Activated T-helper 17 cell treated with anti-CD3 and anti-CD28 coated beads, Interleukin-2, amount 50 U/mL, for 72 hours (primary cell): ENCODE results near the gene DNAH10. TPM values are rescaled to one million over a fixed set of nuclear protein-coding genes. Genes with fewer than 3 reads are reported as not detected.
A peak's percentile ranks its signal among the peaks of the same experiment; 100 is the strongest.

ENCODE experiments used
- ATAC-seq: fragments of 150-1000 bp; cut with Tn5 transposase; replicated peaks from 2 replicates; pipeline ENCODE4 v1.10.0; 2021; ENCODE audit warnings: mild to moderate bottlenecking, moderate library complexity
- H3K27ac Mint-ChIP-seq: one replicate; pipeline ENCODE4 v1.8.0; 2022; ENCODE audit warnings: mixed read lengths
- H3K27me3 Mint-ChIP-seq: one replicate; pipeline ENCODE4 v1.8.0; 2022; ENCODE audit warnings: mixed read lengths
- H3K36me3 Mint-ChIP-seq: one replicate; pipeline ENCODE4 v1.8.0; 2022; ENCODE audit warnings: low read depth, mild to moderate bottlenecking, mixed read lengths
- H3K4me1 Mint-ChIP-seq: one replicate; pipeline ENCODE4 v1.8.0; 2022; ENCODE audit warnings: mixed read lengths
- H3K4me3 Mint-ChIP-seq: one replicate; pipeline ENCODE4 v1.8.0; 2022; ENCODE audit warnings: mild to moderate bottlenecking, mixed read lengths
- H3K9me3 Mint-ChIP-seq: one replicate; pipeline ENCODE4 v1.8.0; 2022; ENCODE audit warnings: mixed read lengths
- total RNA-seq, 2 donors: library from RNA; stranded (reverse); gene quantifications; one replicate each; pipeline ENCODE4 v1.2.3, GENCODE V29; 2022

Gene DNAH10
- total RNA-seq, 2 donors from 2014 or later = 0.26 to 0.30 TPM

- Mint-ChIP-seq H3K27me3 (peaks cover 5% of the 10 kb centered on the region), H3K4me3 (no peak overlapping the region), H3K36me3 (peaks cover 14% of the 10 kb centered on the region), H3K9me3 (no peaks in the 10 kb centered on the region), H3K4me1 (peaks cover 33% of the 10 kb centered on the region), H3K27ac (no peak overlapping the region)
- no peak for ATAC-seq
Measured at GRCh38 chr12:123934016-123934620, 172.0 kb downstream of the DNAH10 start.

GRCh38 chr12:123934829-123935228 lies 172.7 kb downstream of the DNAH10 start:
- Mint-ChIP-seq H3K36me3 (peaks cover 14% of the 10 kb centered on the region), H3K4me3 (no peak overlapping the region), H3K27me3 (peaks cover 5% of the 10 kb centered on the region), H3K27ac (no peak overlapping the region), H3K4me1 (peaks cover 34% of the 10 kb centered on the region), H3K9me3 (no peaks in the 10 kb centered on the region)
- no peak for ATAC-seq

- H3K4me3 Mint-ChIP-seq = peak overlapping the region; percentile 33
- H3K27ac Mint-ChIP-seq = peak overlapping the region; percentile 13
- peaks cover 5% of the 10 kb centered on the region for H3K27me3 Mint-ChIP-seq
- peaks cover 34% of the 10 kb centered on the region for H3K4me1 Mint-ChIP-seq
- no peak for ATAC-seq
- no peaks in the 10 kb centered on the region for H3K9me3 Mint-ChIP-seq
- peaks cover 14% of the 10 kb centered on the region for H3K36me3 Mint-ChIP-seq
Measured at GRCh38 chr12:123935956-123936355, 173.9 kb downstream of the DNAH10 start.

- peak overlapping the region; percentile 13 for H3K27ac Mint-ChIP-seq
- H3K4me1 Mint-ChIP-seq = peaks cover 33% of the 10 kb centered on the region
- peaks cover 16% of the 10 kb centered on the region for H3K36me3 Mint-ChIP-seq
- H3K4me3 Mint-ChIP-seq = peak overlapping the region; percentile 33
- H3K27me3 Mint-ChIP-seq = peaks cover 5% of the 10 kb centered on the region
- no peaks in the 10 kb centered on the region for H3K9me3 Mint-ChIP-seq
- no peak for ATAC-seq
Measured at GRCh38 chr12:123936471-123936870, 174.4 kb downstream of the DNAH10 start.

GRCh38 chr12:123936956-123937706 lies 175.0 kb downstream of the DNAH10 start:
- ATAC-seq = no peak
- Mint-ChIP-seq H3K4me3 (peak overlapping the region; percentile 83), H3K27me3 (no peaks in the 10 kb centered on the region), H3K36me3 (peaks cover 22% of the 10 kb centered on the region), H3K9me3 (no peaks in the 10 kb centered on the region), H3K4me1 (peaks cover 26% of the 10 kb centered on the region), H3K27ac (peak overlapping the region; percentile 91)

- Mint-ChIP-seq H3K9me3 (no peaks in the 10 kb centered on the region), H3K4me3 (peak overlapping the region; percentile 83), H3K27me3 (no peaks in the 10 kb centered on the region), H3K36me3 (peaks cover 30% of the 10 kb centered on the region), H3K4me1 (peaks cover 20% of the 10 kb centered on the region), H3K27ac (peak overlapping the region; percentile 91)
- peak; percentile 99 for ATAC-seq
Measured at GRCh38 chr12:123937707-123938591, 175.8 kb downstream of the DNAH10 start.

- Mint-ChIP-seq H3K27ac (peak overlapping the region; percentile 91), H3K36me3 (peaks cover 31% of the 10 kb centered on the region), H3K27me3 (no peaks in the 10 kb centered on the region), H3K4me1 (peaks cover 20% of the 10 kb centered on the region), H3K9me3 (no peaks in the 10 kb centered on the region), H3K4me3 (peak overlapping the region; percentile 83)
- peak; percentile 32 for ATAC-seq
Measured at GRCh38 chr12:123938679-123939480, 176.8 kb downstream of the DNAH10 start.

GRCh38 chr12:123939716-123940626 lies 177.9 kb downstream of the DNAH10 start:
- no peak overlapping the region for H3K27ac Mint-ChIP-seq
- no peak for ATAC-seq
- H3K36me3 Mint-ChIP-seq = peaks cover 37% of the 10 kb centered on the region

GRCh38 chr12:123940627-123940966 lies 178.5 kb downstream of the DNAH10 start:
- Mint-ChIP-seq H3K4me3 (no peak overlapping the region), H3K9me3 (no peaks in the 10 kb centered on the region), H3K27ac (no peak overlapping the region), H3K4me1 (peaks cover 20% of the 10 kb centered on the region), H3K36me3 (peaks cover 37% of the 10 kb centered on the region), H3K27me3 (no peaks in the 10 kb centered on the region)
- no peak for ATAC-seq

More at GRCh38 chr12:123939716-123940626, 177.9 kb downstream of the DNAH10 start:
- Mint-ChIP-seq H3K9me3 (no peaks in the 10 kb centered on the region), H3K4me3 (no peak overlapping the region), H3K27me3 (no peaks in the 10 kb centered on the region), H3K4me1 (peaks cover 20% of the 10 kb centered on the region)

- ATAC-seq = no peak
- Mint-ChIP-seq H3K27ac (peak overlapping the region; percentile 11), H3K4me3 (no peak overlapping the region), H3K4me1 (peaks cover 23% of the 10 kb centered on the region), H3K27me3 (no peaks in the 10 kb centered on the region), H3K9me3 (no peaks in the 10 kb centered on the region), H3K36me3 (peaks cover 41% of the 10 kb centered on the region)
Measured at GRCh38 chr12:123941000-123941399, 178.9 kb downstream of the DNAH10 start.

- Mint-ChIP-seq H3K27me3 (no peaks in the 10 kb centered on the region), H3K9me3 (no peaks in the 10 kb centered on the region), H3K36me3 (peaks cover 38% of the 10 kb centered on the region), H3K4me3 (no peak overlapping the region), H3K27ac (peak overlapping the region; percentile 11), H3K4me1 (peaks cover 24% of the 10 kb centered on the region)
- no peak for ATAC-seq
Measured at GRCh38 chr12:123941624-123942237, 179.6 kb downstream of the DNAH10 start.

GRCh38 chr12:123942238-123942653 lies 180.1 kb downstream of the DNAH10 start:
- H3K27ac Mint-ChIP-seq = no peak overlapping the region

More at GRCh38 chr12:123942238-123942653, 180.1 kb downstream of the DNAH10 start:
- no peak for ATAC-seq
- no peaks in the 10 kb centered on the region for H3K9me3 Mint-ChIP-seq
- peaks cover 24% of the 10 kb centered on the region for H3K4me1 Mint-ChIP-seq
- no peak overlapping the region for H3K4me3 Mint-ChIP-seq
- peaks cover 37% of the 10 kb centered on the region for H3K36me3 Mint-ChIP-seq
- H3K27me3 Mint-ChIP-seq = no peaks in the 10 kb centered on the region
